Stimulated activated CD4-positive, alpha-beta T cell treated with anti-CD3 and anti-CD28 coated beads, Interleukin-2, amount 100 ng/mL, for 48 hours (primary cell): ENCODE measurements around the gene CDA.

ENCODE experiments used
- DNase-seq, 2 donors: peaks; one replicate each; pipeline ENCODE4 v3.0.0-alpha.2; 2020

The CDA gene

DNA sequence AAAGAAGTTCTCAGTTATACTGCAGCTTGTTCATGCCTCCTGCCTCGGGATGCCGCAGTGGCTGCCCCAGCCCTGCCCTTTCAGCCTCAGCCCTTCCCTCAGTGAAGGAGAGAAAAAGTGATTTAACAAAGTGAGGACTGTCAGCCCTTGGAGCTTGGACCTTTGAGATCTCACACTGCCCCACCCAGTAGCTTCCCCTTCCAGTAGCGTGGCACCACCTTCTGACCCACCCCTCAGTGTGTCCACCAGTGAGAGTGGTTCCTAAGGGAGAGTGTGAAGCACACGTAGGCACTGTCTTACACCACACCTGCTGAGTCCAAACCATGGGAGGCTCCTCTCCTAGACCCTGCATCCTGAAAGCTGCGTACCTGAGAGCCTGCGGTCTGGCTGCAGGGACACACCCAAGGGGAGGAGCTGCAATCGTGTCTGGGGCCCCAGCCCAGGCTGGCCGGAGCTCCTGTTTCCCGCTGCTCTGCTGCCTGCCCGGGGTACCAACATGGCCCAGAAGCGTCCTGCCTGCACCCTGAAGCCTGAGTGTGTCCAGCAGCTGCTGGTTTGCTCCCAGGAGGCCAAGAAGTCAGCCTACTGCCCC is at the start of gene CDA:
CDA (plus strand) TSS at position 464 of the 592 bp plus-strand sequence; CDS start at position 497, 33 bp downstream.
- no peak for DNase-seq

DNA sequence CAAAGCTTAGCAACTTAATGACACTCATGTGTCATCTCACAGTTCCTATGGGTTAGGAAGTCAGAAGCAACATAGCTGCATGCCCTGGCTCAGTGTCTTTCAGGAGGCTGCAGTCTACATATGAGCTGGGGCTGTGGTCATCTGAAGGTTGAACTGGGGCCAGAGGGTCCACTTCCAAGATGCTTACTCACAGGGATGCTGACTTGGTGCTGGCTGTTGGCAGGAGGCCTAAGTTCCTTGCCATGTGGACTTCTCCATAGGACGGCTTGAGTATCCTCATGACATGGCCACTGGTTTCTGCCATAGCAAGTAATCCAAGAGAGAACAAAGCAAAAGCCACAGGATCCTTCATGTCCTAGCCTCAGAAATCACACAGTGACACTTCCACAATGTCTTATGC is 48.6 kb upstream of the CDA start:
- DNase-seq, result no peak

DNA sequence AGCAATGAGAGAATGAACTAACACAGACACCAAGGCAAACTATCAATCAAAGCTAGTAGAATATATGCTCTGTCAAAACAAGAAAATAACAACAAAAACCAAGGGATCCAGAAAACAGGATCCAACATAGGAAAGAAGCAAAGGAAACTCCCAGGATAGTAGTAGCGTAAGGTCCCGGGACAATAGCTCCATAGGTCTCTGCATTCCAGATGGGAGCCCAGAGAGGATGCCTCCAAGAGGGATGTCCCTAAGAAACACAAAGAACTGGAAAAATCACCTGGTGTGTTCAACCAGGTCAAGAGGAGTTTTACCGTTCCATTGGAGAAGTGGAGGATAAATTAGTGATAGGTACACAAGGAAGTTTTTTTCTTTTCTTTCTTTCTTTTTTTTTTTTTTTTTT is 42.3 kb upstream of the CDA start:
- DNase-seq, result no peak

DNA sequence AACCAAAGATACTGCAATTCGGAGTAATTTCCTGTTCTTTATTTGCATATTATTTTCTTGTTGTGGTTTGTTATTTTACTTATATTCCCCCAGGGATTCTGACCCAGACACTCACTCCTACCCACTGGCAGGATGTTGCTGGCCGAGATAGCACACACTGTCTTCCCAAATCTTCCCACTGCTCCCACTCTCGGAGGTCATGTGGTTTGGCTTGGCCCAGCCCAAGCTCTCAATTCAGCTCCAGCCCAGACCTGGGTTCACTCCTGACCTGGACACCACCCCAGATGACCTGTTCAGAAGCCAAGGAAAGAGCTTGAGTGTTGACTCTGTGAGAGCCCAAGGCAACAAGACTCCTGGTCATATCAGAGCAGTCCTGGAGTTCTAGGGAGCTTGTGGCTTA is 37.7 kb upstream of the CDA start:
- no peak for DNase-seq

DNA sequence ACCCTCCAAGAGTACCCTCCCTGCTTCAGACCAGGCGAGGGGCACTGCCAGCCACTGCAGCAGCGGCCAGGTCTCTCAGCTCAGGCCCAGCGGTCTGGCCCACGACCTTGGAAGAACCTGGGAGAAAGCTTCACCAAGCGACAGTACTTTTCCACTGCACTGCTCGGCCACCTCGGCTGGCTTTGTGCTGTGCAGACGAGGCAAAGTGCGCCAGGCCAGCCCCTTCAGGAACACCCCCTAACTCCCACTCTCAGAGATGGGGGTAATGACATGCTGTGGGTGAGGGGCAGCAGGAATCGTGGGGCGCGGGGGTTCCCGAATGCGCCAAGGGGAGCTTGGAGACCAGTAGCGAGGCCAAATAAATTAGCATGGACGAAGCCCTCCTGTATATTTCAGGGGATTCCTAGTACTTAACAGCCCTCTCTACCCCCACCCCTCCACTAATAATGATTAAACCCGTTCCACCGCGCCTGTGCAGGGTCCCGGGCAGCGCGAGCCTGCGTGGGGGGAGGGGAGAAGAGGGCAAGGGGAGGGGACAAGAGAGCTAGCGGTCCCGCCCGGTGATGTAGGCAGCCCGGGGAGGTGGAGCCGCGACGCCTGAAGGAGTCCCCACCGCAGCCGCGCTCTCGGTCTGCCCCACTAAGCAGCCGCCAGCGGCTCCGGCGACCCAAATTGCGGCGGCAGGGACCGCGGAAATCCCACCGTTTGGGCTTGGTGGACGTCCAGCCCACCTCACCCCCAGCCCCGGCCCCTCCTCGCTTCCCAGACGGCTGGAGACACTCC is 36.8 kb upstream of the CDA start, which contains the start of gene FAM43B:
FAM43B (plus strand) TSS at position 629 of the 783 bp plus-strand sequence. CDS start 401 bp downstream, outside the sequence.
- DNase-seq, result no peak

DNA sequence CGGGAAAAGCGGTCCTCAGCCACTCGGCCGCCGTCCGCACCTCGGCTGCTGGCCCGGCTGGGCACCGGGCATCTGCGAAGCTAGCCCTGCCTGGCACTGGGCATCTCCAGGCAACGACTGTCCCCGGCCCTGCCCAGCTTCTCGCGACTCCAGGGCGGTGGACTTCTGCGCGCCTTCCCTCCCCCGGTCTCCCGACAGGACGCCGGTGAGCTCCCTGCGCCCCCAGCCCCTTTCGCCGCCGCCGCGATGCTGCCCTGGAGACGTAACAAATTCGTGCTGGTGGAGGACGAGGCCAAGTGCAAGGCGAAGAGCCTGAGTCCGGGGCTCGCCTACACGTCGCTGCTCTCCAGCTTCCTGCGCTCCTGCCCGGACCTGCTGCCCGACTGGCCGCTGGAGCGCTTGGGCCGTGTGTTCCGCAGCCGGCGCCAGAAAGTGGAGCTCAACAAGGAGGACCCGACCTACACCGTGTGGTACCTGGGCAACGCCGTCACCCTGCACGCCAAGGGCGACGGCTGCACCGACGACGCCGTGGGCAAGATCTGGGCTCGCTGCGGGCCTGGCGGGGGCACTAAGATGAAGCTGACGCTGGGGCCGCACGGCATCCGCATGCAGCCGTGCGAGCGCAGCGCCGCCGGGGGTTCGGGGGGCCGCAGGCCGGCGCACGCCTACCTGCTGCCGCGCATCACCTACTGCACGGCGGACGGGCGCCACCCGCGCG is 36.0 kb upstream of the CDA start:
- no peak for DNase-seq

DNA sequence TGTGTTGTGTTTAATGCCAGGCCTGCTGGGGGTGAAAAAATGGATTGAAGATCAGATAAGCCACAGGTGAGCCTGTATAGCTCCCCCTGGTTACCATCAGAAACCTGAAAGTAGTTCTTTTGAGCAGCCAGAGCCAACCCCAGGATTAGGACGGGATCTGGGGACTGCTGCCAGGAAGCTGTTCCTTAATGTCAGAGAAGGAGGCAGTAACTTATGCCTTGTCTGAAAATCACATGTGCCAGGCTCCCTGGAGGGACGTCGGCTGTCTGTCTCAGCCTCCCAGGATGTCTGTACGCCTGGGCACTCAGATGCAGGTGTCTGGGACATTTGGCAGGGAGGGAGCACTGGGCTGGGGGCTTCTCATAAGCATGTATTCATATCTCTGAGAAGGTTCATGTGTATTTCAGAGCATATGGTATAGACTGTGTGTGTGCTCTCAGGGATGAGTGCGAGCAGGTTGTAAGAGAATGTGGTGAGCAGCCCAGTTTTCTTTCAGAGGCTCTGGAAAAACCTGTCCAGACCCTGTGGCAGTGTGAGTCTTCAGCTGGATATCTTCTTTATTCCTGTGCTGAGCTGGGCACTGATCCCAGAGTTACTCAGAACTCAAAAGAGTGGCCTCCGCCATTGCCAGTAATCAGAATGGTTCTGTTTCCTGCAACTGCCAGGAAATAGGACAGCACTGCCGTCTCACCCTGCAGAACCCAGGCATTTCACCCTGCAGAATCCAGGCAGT is 33.7 kb upstream of the CDA start:
- DNase-seq, result no peak

DNA sequence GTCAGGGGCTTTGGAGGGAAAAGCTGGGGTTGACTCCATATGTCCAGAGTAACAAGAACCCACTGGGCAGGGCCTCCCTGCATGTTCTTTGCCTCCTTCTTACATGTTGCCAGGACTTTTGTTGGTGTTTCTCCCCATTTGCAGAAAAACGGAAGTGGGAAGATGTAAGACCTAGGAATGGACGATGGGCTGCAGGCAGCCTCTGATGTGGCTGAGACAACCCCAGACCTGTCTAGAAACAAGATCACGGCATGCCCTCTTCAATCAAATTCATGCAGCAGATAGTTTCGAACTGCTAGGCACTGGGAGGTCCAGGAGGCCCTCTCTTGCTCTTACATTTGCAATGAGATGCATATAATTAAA is 33.2 kb upstream of the CDA start:
- DNase-seq, result no peak

DNA sequence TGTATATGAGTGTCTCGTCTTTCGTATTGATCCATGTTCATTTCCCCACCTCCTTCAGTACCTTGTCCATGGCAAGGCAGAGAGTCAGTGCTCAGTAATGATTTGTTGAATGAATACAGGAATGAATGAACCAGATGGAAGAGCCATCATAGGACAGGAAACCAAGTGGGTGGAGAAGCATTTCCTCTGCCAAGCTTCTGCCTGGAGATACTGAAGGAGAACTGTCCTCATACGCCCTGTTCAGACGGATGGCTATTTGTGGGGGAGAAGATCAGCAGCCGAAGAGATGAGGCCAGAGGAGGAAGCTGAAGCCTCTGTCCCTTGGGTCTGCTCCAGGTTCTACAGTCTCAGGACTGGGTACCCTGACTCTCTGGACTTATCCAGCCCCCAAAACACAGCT is 30.7 kb upstream of the CDA start:
- DNase-seq, result no peak

DNA sequence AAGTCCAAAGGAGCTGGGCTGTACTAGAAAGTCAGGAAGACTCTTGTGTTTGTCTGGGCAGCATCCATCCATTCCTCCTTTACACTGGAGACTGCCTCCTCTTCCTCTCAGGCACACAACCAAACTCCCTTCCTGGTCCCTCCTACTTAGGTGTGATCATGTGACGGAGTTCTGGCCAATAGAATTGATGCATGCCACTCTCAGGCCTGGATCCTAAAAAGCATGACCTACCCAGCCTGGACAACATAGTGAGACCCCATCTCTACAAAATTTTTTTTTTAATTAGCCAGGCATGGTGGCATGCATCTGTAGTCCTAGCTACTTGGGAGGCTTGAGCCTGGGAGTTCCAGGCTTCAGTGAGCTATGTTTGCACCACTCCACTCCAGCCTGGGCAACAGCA is 27.9 kb upstream of the CDA start:
- no peak for DNase-seq

DNA sequence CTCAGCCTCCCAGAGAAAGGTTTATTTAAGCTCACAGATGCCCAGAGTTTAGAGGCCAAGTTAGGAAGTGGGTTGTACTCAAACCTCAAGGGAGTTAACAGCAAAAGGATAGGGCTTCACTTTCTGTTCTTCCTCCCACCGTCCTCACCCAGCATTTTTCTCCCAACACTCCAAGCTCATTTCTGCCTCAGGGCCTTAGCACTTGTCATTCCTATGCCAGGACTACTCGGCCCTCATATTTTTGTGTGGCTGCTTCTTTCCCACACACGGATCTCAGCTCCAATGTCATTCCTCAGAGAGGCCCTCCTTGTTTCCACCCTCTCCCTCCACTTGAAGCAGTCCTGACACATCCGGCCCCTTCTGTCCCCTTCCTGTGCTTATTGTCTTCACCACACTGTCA is 23.7 kb upstream of the CDA start:
- no peak for DNase-seq

DNA sequence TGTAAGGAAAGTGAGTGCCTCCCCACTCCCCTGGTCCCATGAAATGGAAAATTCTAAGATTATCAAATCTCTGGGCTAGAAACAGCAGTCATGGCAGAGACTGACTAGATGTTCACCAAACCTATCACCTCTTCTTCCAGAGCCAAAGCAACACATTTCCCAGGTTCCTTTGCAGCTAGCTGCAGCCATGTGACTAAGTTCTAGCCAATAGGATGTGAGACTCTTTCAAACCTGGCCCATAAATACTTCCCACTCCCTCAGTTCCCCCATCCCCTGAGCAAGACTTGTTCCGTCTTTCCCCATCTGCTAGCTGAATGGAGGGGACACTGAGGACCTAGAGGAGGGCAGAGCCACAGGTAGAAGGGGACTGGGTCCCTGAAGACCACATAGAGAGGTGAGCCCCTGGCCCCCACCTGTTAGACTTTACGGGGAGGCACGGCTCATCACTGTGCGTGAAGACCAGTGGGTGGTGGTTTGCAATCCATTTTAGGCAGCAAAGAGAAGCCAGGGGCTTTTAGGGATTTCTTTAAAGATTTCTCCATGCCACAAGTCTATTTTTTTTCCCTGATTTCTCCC is 19.3 kb upstream of the CDA start:
- no peak for DNase-seq

DNA sequence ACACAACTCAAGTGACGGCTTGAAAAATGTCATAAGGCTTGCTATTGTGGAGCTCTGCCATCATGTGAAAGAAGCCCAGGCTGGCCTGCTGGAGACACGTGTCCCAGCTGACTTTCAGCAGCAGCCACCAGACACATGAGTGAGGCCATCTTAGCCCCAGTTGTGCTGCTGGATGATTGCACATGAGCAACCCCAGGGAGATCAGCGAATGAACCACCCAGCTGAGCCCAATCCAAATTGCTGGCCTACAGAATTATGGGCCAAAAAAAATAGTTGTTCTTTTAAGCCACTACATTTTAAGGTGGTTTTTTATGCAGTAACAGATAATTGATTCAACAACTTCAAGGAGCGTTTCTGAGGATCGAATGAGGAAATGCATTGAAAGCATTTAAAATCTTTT is 17.5 kb upstream of the CDA start:
- no peak for DNase-seq

DNA sequence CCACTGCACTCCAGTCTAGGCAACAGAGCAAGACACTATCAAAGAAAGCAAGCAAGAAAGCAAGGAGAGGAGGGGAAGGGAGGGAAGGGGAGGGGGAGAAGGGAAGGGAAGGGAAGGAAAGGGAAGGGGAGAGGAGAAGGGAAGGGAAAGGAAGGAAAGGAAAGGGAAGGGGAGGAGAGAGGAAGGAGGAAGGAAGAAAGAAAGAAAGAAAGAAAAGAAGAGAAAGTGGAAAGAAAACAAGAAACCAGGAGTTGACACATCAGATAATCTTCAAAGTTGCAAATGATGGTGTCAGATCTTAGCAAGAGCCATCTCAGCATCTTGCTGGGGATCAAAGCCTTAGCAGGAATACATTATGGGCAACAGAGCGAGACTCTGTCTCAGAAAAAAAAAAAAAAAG is 14.9 kb upstream of the CDA start:
- DNase-seq, result no peak

DNA sequence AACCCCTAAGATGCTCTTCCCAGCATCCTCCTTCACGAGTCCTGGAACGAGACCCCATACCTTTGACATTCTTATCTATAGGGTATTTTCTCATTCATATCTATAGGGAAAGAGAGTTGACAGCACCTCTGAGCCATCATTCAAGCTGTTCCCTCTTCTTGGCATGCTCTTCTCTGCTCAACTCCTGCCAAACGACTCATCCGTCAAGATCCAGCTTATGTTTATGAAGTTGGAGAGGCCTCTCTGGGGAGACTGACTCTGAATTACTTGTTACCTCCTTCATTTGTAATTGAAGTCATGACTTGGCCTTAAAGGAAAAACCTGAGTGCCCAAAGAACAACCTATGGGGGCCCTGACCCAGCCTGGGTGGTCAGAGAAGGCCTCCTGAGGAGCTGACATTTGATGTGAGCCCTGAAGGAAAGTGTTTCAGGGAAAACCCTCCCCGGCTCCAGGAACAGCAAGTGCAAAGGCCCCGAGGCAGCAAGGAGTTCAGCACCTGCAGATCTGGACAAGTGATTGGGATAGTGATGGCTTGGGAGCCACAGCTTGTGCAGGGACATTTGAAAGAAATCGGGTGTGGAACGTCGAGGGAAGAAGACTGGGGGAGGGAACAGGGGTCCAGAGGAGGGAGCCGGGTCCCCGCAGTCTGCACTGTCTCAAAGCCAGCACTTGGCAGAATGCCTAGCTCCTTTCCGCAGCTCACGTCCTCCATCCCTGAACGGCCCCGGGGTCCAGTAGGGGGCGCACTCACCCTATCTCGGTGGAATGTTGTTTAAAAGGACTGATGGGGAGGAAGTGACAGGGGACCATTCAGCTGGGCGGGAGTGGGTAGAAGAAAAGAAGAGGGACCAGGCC is 14.0 kb upstream of the CDA start:
- DNase-seq, result peak; percentile 68 to 82

DNA sequence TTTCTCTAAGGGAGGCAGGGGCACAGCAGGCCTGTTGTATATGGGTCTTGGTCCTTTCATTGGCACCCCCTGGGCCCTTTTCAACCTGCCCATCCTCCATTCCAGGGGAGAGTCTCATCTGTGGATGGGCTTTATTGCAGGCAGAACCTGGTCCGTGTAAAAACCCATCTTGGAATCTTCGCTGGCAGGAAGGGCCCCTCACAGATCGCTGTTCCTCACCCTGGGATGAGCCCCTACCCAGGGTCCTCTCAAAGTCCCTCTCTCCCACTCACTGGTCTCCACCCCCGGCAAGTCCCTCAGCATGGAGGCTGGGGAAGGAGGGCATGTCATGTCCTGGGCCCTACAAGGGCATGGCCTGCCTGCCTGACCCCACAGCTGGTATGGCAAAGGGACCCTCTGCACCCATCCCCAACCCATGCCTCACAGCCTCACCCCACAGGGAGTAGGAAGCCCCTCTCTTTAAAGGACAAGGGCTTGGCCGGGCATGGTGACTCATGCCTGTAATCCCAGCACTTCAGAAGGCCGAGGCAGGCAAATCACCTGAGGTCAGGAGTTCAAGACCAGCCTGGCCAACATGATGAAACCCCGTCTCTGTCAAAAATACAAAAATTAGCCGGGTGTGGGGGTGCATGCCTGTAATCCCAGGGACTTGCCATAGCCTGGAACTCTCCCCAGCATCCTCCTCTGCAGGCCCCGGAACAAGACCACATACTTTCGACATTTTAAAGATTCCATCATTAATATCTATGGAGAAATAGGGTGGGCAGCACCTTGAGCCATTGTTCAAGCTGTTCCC is 13.2 kb upstream of the CDA start:
- DNase-seq, result no peak

DNA sequence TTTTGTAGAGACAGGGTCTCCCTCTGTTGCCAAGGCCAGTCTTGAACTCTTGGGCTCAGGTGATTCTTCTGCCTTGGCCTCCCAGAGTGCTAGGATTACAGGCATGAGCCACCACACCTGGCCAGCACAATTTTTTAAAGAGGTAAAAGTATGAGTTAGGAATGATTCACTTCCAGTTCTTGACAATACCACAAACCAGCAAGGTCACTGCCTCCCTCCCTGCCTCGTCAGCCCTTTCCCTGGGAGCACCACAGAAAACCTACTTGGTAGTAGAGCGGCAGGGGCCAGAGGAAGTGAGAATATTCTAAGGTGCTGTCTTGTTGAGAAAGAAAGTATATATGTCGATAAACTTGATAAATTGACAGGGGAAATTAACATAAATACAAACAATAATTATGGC is 10.8 kb upstream of the CDA start:
- DNase-seq, result no peak

DNA sequence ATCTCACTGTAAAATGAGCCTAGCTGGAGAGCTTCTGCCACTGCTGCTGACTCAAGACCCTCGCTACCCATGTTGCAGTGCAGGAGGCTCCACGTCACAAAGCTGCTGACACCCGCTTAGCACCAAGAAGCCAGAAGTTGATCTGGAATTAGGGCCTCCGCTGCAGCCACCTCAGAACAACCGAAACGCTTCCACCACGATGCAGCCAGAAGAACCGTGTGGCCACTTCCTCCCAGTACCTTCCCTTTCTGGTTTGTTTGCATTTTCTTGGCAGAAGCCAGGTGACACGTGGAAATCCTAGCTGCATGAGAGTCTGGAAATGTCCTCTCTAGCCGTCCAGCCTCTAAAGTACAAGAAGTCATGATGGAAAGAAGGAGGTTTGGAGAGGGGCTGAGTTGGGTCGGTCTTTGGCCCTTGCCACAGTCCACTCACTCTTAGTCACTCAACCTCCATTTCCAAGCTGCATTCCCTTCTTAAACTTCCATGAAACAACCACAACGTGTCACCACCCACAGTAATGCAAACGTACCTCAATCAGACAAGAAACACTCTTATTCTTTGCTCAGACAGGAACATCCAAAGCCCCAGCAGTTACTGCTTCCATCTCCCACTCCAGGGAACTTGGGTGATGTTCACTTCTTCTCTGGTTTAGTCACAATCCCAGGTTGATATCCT is 10.0 kb upstream of the CDA start:
- DNase-seq, result no peak

DNA sequence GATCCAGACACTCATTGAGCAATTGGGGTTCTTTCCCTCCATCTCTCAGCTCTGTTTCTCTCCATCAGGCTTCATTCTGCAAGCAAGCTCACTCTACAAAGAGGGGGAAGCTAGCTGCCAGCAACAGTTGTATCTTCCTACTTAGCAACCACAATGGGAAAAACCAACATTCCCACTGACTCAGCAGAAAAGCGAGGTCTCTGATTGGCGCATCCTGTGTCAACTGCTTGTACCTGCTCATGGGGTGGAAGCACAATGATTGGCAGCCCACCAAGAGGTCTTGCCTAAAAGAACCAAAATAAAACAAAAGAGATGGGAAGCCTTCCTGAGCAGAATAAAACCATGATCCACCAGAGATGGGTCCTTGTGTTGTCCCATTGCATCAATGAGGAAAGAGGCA is 4.0 kb upstream of the CDA start:
- DNase-seq, result no peak

DNA sequence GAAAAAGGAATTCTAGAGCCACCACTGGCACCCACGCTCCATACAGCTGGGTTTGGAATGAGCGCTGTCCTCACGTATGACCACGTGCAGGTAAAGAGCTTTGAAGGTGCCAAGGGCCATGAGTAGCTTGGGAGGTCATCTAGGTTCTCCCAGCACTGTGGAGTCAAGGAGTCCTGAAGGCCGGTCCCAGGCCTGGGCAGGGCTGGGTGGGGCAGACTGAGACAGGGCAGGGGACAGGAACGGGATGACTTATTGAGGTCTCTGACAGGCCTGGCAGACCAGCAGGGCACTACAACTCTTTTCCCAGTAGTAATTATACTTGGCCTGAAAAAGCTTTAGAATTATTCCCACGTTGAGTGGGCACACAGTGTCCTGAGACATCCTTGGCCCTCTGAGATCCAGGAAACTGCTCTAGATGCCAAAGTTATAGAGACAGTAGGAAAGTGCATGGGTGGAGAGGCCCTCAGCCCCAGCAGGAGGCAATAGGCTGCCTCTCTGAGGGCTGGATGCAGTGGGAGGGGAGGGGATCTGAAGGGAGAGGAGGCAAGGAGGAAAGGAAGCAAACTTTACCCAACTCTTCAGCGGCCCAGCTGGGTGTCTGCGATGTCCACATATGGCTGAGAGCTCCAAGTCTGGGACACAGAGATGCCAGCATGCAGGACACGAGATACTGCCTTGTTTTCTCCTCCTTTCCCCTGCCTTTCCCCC is 1.8 kb upstream of the CDA start:
- no peak for DNase-seq
